ENCODE data around the gene DNAL1.

DNAL1 gene

GRCh38 chr14:73745571-73746519, 101.1 kb downstream of the DNAL1 start:
- no peak for DNase-seq

GRCh38 chr14:73746520-73747378, 102.0 kb downstream of the DNAL1 start:
- DNase-seq = no peak

GRCh38 chr14:73747379-73748211, 102.8 kb downstream of the DNAL1 start:
- no peak for DNase-seq

- no peak for DNase-seq
Measured at GRCh38 chr14:73748858-73749357, 104.1 kb downstream of the DNAL1 start.

- no peak for DNase-seq
Measured at GRCh38 chr14:73749706-73750530, 105.1 kb downstream of the DNAL1 start.

GRCh38 chr14:73750531-73750901, 105.7 kb downstream of the DNAL1 start:
- no peak for DNase-seq

- DNase-seq = no peak
Measured at GRCh38 chr14:73751157-73751691, 106.4 kb downstream of the DNAL1 start.

- DNase-seq = no peak
Measured at GRCh38 chr14:73752297-73752992, 107.7 kb downstream of the DNAL1 start.
